GM19240 (cell line): ENCODE data around the gene ANGEL1.
A peak's percentile ranks its signal among the peaks of the same experiment; 100 is the strongest.

Experiments
- DNase-seq: peaks from one replicate; pipeline ENCODE4 v3.0.0; 2011; ENCODE audit warnings: low spot score; ENCODE audit not compliant: insufficient read length

The ANGEL1 gene

DNA sequence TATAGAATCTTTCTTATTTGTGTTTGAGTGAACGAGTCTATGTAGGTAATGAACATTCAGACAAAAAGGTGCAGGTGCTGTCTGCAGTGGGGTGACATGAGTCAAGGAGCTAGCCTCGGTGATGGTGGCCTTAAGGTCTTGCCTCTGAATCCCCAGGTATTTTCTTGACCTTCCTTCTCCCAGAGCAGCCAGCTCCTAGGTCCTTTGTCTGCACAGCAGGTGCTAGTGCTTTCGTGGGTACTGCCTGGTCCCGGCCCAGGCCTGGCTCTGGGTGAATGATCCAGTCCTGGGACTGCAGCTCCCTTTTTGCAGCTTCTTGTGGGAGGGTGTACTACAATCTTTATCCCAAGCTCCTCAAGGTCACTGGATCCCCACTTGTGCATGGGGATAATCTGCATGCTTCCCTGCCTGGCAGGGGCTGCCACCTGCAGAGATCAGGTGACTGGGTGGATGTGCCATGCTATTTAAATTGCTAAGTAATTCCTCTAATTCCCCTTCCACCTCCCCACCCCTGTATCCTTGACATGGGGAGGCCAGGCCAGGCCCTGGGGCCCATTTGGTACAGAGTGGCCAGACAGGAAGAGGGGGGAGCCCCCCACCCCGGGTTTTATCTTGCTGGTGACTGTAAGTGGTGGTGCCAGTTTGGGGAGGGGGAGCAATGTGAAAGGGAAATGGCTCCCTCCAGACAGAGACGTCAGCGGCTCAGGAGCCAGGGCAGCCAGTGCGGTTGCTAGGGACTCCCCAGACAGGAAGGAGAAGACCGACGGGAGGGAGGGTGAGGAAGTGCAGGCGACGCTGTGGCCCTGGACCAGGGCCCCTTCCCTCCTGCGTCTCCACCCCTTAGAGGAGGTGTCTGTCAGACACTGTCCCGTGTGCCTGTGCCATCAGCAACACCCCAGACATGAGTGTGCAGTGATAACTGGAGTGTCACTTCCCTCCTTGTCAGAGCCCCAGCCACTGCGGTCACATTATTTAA, 44.7 kb downstream of the ANGEL1 start:
- peak; percentile 67 for DNase-seq

- DNase-seq: no peak
These were observed 47.2 kb downstream of the ANGEL1 start for GRCh38 chr14:76765461-76765931.

- DNase-seq: no peak
These were observed 49.3 kb downstream of the ANGEL1 start for GRCh38 chr14:76763096-76764041.

DNA sequence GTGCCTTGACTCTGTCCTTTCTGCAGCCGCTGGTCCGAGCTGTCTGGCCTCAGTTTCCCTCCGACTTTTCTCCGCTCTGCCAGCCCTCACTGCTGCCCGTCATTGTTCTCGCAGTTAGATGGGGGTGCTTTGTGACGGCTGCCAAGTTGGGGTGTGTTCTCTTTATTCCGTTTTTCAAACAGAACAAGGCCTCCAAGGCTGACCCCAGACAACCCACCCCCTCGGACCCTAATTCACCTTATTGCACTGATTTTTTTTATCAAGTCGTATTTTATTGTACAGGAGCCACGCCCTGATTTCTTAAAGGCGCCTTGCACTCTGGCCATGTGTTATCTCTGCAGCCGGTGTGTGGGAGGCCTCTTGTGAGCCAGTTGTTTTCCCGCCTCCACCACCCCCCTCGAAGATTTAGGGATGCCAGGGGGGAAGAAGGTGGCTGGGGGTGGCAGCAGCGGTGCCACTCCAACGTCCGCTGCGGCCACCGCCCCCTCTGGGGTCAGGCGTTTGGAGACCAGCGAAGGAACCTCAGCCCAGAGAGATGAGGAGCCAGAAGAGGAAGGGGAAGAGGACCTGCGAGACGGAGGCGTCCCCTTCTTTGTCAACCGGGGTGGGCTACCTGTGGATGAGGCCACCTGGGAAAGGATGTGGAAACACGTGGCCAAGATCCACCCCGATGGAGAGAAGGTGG, 50.1 kb downstream of the ANGEL1 start:
- DNase-seq: no peak

DNA sequence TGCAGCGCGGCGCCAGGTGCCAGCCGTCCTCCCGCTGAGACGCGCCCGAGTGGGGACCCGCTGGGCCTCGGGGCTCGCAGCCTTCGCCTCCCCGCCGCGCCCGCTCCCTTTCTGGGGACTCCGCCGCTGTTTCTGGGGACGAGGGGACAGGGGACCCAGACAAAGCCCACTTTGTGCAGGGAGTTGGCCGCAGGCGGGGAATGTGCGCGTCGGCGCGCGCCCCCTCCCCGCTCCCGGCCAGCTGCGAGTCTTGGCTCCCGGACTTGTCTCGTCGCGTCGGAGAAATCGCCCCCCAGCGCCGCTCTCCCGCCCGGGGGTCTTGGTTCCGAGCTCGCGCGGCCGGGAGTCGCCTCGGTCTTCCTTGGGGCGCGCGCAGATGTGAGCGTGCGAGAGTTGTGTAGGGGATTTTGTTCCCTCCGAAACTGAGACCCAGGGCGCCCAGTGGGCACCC, 50.7 kb downstream of the ANGEL1 start:
- no peak for DNase-seq

GRCh38 chr14:76761136-76761959, 51.3 kb downstream of the ANGEL1 start, which contains the start of gene VASH1:
TSS of gene VASH1 (plus strand) at chr14:76761468. CDS start at chr14:76762822, 1,354 bp downstream.
- DNase-seq: peak; percentile 80

- no peak for DNase-seq
These were observed 52.1 kb downstream of the ANGEL1 start for GRCh38 chr14:76760331-76761135.

DNA sequence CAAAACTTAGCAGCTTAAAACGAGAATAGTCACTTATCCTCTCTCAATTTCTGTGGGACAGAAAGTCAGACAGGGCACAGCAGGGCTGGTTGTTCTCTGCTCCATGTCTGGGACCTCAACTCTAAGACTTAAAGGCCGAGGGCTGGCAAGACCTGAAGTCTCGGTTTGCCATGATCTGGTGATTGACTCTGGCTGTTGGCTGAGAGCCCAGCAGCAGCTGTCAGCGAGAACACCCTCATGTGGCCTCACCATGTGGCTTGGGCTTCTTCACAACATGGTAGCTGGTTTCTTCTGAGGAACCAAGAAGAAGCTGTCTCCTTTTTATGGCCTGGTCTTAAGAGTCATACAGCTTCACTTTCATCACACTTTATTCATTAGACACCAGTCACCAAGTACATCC, 53.1 kb downstream of the ANGEL1 start:
- no peak for DNase-seq

DNA sequence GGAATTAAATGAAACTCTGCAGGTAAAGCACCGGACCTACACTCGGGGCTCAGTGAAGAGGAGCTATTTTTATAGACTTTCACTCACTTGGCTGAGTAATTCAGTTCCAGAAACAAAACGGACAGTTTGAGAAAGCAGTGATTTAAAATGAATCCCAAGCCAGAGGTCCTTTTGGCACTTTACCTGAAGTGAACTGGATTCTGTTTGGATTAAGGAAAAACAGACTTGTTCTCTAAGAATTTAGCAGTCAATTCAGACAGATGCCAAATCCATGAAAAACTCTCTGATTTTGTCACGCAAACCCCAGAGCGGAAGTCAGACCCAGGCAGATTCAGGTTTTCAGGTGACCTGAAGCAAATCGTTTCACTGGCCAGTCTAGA, 56.3 kb downstream of the ANGEL1 start:
- DNase-seq: no peak

DNA sequence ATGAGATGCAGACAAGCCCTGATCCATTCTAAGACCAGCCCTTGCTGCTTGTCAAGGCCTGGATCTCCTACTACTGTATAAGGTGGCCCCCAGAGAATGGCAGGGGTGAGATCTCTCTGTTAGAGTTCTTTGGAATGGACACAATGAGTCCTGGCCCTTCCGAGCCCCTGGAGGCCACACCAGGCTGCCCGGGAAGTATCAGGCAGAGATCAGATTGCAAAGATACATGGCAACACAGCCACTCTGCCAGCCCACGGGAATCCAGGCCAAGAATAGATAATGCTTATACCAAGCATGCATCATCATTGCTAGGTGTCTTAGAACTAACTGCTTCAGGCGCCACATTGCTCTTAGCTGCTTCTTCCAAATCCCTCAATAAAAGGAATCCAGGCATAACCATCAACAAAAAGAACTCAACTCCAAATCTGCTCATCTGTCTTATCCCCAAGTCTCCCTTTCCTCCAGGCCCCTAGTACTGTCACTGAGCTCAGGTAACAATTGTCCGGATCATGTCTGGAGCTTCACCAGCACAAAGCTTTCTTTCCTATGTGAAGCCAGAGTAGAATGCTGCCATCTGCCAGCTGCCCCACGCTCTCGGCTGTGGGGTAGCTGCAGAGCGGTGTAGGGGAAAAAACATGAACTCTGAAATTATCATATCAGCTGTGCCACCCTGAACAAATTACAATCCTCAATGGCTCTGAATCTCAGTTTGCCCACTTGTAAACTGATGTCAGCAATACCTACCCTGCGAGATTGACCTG, 56.9 kb downstream of the ANGEL1 start:
- no peak for DNase-seq

DNA sequence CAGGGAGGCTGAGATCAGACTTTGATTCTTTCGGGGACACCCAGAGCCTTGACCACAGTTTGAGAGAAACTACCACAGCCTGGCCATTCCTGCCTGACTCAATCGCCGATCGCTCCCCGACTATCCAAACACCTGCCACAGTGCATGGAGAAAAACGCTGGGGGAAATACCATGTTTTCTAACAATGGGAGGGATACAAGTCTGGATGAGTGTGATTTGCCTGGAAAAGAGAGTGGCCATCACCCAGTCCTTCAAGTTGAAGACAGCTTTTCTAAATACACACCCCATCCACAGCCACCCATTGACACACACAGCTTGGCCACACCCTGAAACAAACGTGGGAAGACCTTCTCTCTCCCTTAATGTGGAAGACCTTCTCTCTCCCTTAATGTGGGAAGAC, 58.1 kb downstream of the ANGEL1 start:
- no peak for DNase-seq

DNA sequence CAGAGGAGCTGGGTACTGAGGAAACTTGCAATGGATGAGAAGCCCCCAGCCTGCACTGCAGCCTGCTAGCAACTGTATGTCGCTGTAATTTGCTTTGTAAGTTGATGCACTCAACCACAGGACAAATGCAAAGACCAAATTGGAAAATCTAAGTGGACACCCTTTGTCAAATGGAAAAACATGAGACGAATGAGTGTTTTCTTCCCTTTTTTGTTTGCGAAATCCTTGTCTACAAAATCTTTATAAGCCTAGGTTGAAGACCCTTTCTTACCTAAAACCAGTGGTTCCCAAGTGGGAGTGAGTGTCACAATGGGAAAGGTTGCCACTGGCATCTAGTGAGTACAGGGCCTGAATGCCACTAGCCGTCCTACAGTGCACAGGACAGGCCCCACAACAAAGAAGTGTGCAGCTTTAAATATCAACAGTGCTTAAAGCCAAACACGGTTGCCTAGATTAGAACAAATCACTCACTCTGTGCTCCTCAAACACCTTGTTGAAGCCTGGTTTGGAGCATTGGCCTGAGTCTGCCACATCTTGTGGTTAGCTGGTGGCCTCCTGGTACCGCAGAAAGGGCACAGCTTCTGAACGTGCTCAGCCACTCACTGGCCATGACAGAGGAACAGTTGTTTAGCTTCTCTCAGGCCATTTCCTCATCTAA, 59.0 kb downstream of the ANGEL1 start:
- DNase-seq: no peak

DNA sequence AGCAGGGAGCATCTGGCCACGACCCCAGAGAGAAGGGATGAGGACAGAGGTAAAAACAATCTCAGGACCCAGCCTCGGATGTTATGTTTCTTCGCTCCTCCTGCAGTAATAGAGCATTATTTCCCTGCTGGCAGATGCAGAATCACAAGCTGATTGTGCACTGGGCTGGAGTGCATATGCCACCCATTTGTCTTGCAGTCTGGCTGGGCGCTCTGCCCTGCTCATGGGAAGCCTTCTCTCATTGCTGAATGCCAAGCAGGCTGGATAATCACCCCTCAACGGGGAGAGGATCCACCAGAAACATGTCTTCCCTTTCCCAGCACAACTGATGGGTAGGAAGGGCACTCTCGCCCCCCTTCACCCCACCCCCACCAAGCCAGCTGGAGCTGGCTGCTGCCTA, 59.9 kb downstream of the ANGEL1 start:
- no peak for DNase-seq

GRCh38 chr14:76742966-76743365, 69.7 kb downstream of the ANGEL1 start:
- no peak for DNase-seq

- DNase-seq: no peak
These were observed 70.5 kb downstream of the ANGEL1 start for GRCh38 chr14:76742185-76742584.

- DNase-seq: no peak
These were observed 71.6 kb downstream of the ANGEL1 start for GRCh38 chr14:76741074-76741473.
